ENCODE measurements around the gene TMEM121.
"Not testable (repeated sequence)": the region's sequence is repeated elsewhere in the genome, so short reads cannot be mapped to it uniquely, and the experiment has no call there.

Gene TMEM121

GRCh38 chr14:105573841-105574240 lies 47.5 kb downstream of the TMEM121 start:
- not testable (repeated sequence) for DNase-seq

GRCh38 chr14:105574411-105574810 lies 48.0 kb downstream of the TMEM121 start:
- DNase-seq = not testable (repeated sequence)

- not testable (repeated sequence) for DNase-seq
Measured at GRCh38 chr14:105575016-105575700, 48.8 kb downstream of the TMEM121 start.

GRCh38 chr14:105576525-105577088 lies 50.2 kb downstream of the TMEM121 start:
- DNase-seq = no peak

GRCh38 chr14:105577314-105577861 lies 51.0 kb downstream of the TMEM121 start:
- no peak for DNase-seq

GRCh38 chr14:105578070-105578469 lies 51.7 kb downstream of the TMEM121 start:
- DNase-seq = no peak

- DNase-seq = not testable (repeated sequence)
Measured at GRCh38 chr14:105579221-105579620, 52.8 kb downstream of the TMEM121 start.
